ENCODE data around the gene DNAJC2.

- TF ChIP-seq POLR2A (IDR thresholded peaks at IDR 0.05): no peak
- no peak for TF ChIP-seq CTCF (IDR thresholded peaks at IDR 0.05)
These were observed 43.1 kb downstream of the DNAJC2 start for GRCh38 chr7:103301441-103301840.

Data from thyroid gland (tissue), 4 donors.